ENCODE results near the gene OGN.

OGN gene

GRCh38 chr9:92349771-92350739 lies 54.3 kb downstream of the OGN start:
- no peak for DNase-seq (ENCODE audit: low read depth in 2 of 3, low spot score in 1 of 3)

GRCh38 chr9:92345582-92345981 lies 58.8 kb downstream of the OGN start:
- DNase-seq (ENCODE audit: low read depth in 2 of 3, low spot score in 1 of 3) = no peak

- no peak for DNase-seq (ENCODE audit: low read depth in 2 of 3, low spot score in 1 of 3)
Observed at GRCh38 chr9:92342825-92343488, 61.4 kb downstream of the OGN start.

- DNase-seq (ENCODE audit: low read depth in 2 of 3, low spot score in 1 of 3) = no peak
Observed at GRCh38 chr9:92341578-92341977, 62.8 kb downstream of the OGN start.

- DNase-seq (ENCODE audit: low read depth in 2 of 3, low spot score in 1 of 3) = no peak
Observed at GRCh38 chr9:92333282-92333634, 71.1 kb downstream of the OGN start.
